ENCODE data around the gene KLF13. TPM values are rescaled to one million over a fixed set of nuclear protein-coding genes. Genes with fewer than 3 reads are reported as not detected.

KLF13 gene
- total RNA-seq, 3 donors from 2014 or later (not counting 1 experiment from before 2014, with no cell fraction given) = 277 to 328 (median 300) TPM

- no peak for TF ChIP-seq CTCF (IDR thresholded peaks at IDR 0.05)
- peaks cover 60% of the 10 kb centered on the region for H3K4me1 ChIP-seq (ENCODE audit: control insufficient read depth, insufficient read depth, low read length)
- no peaks in the 10 kb centered on the region for H3K36me3 ChIP-seq (ENCODE audit: control insufficient read depth, insufficient read depth, low read length)
- intact Hi-C loops (cut with micrococcal nuclease) = loop anchor here (2.0 kb wide), 3 partner anchors 21 to 49 kb away; no protein-coding TSS in a partner anchor
- ATAC-seq (peak; percentile 43 to 61 (median 53)), DNase-seq (peak in 1 of 2 donors; percentile 74)
- 20% methylated on average over 6 of the region's 6 CpGs for WGBS (ENCODE audit: insufficient coverage)
- H3K27ac ChIP-seq (ENCODE audit: low read length) = peak overlapping the region; percentile 81
- H3K27ac Mint-ChIP-seq = peak overlapping the region; percentile 89 to 94
- H3K4me1 Mint-ChIP-seq = peaks cover 77 to 79% of the 10 kb centered on the region in 2 donors
- no peaks in the 10 kb centered on the region for H3K36me3 Mint-ChIP-seq
- H3K27me3 ChIP-seq (ENCODE audit: control insufficient read depth, insufficient read depth, low read length) = no peaks in the 10 kb centered on the region
- no peaks in the 10 kb centered on the region for H3K9me3 ChIP-seq (ENCODE audit: control insufficient read depth, insufficient read depth, low read length)
- peaks cover 0 to 2% of the 10 kb centered on the region in 2 donors for H3K9me3 Mint-ChIP-seq
- H3K27me3 Mint-ChIP-seq (ENCODE audit: low read depth in 2 of 2) = no peaks in the 10 kb centered on the region
- peak overlapping the region; percentile 44 for H3K4me3 ChIP-seq (ENCODE audit: low read length)
- H3K4me3 Mint-ChIP-seq = peak overlapping the region; percentile 90
Measured at GRCh38 chr15:31387479-31388118, 61.0 kb downstream of the KLF13 start.

- ATAC-seq (peak in 2 of 3 donors; percentile 21), DNase-seq (peak in 1 of 2 donors; percentile 53)
- Histone ChIP-seq H3K9me3 (ENCODE audit: control insufficient read depth, insufficient read depth, low read length) (no peaks in the 10 kb centered on the region), H3K27me3 (ENCODE audit: control insufficient read depth, insufficient read depth, low read length) (no peaks in the 10 kb centered on the region), H3K36me3 (ENCODE audit: control insufficient read depth, insufficient read depth, low read length) (no peaks in the 10 kb centered on the region), H3K27ac (ENCODE audit: low read length) (peak overlapping the region; percentile 81), H3K4me1 (ENCODE audit: control insufficient read depth, insufficient read depth, low read length) (peaks cover 68% of the 10 kb centered on the region), H3K4me3 (ENCODE audit: low read length) (peak overlapping the region; percentile 44)
- intact Hi-C loops (cut with micrococcal nuclease) = loop anchor here (2.0 kb wide), 1 partner anchor 23 kb away; no protein-coding TSS in a partner anchor
- peak overlapping the region; percentile 90 for H3K4me3 Mint-ChIP-seq
- peaks cover 77 to 86% of the 10 kb centered on the region in 2 donors for H3K4me1 Mint-ChIP-seq
- peaks cover 0 to 2% of the 10 kb centered on the region in 2 donors for H3K9me3 Mint-ChIP-seq
- WGBS (ENCODE audit: insufficient coverage) = 53% methylated on average over 3 of the region's 4 CpGs
- H3K27ac Mint-ChIP-seq = peak overlapping the region; percentile 89 to 94
- no peak for TF ChIP-seq CTCF (IDR thresholded peaks at IDR 0.05)
- H3K27me3 Mint-ChIP-seq (ENCODE audit: low read depth in 2 of 2) = no peaks in the 10 kb centered on the region
- no peaks in the 10 kb centered on the region for H3K36me3 Mint-ChIP-seq
Measured at GRCh38 chr15:31389576-31389975, 62.9 kb downstream of the KLF13 start.

GRCh38 chr15:31390029-31390428, 63.4 kb downstream of the KLF13 start:
- H3K27ac Mint-ChIP-seq = peak overlapping the region; percentile 89 to 94
- H3K4me1 ChIP-seq (ENCODE audit: control insufficient read depth, insufficient read depth, low read length) = peaks cover 64% of the 10 kb centered on the region
- H3K27ac ChIP-seq (ENCODE audit: low read length) = peak overlapping the region; percentile 81
- ATAC-seq (no peak), DNase-seq (no peak)
- no peaks in the 10 kb centered on the region for H3K36me3 ChIP-seq (ENCODE audit: control insufficient read depth, insufficient read depth, low read length)
- peak overlapping the region; percentile 44 for H3K4me3 ChIP-seq (ENCODE audit: low read length)
- H3K9me3 ChIP-seq (ENCODE audit: control insufficient read depth, insufficient read depth, low read length) = no peaks in the 10 kb centered on the region
- H3K4me3 Mint-ChIP-seq = peak overlapping the region; percentile 90
- peaks cover 76 to 86% of the 10 kb centered on the region in 2 donors for H3K4me1 Mint-ChIP-seq
- no peaks in the 10 kb centered on the region for H3K27me3 ChIP-seq (ENCODE audit: control insufficient read depth, insufficient read depth, low read length)
- 96% methylated on average over 3 of the region's 3 CpGs for WGBS (ENCODE audit: insufficient coverage)
- no peak for TF ChIP-seq CTCF (IDR thresholded peaks at IDR 0.05)
- intact Hi-C loops (cut with micrococcal nuclease) = loop anchor here (5.0 kb wide), 4 partner anchors 38 to 128 kb away; partner anchors contain the start of gene KLF13
- H3K36me3 Mint-ChIP-seq = no peaks in the 10 kb centered on the region
- peaks cover 0 to 2% of the 10 kb centered on the region in 2 donors for H3K9me3 Mint-ChIP-seq
- no peaks in the 10 kb centered on the region for H3K27me3 Mint-ChIP-seq (ENCODE audit: low read depth in 2 of 2)

Data from natural killer cell (primary cell).